Measurements from ENCODE around the gene FOXRED2.
"Not testable (repeated sequence)": the region's sequence is repeated elsewhere in the genome, so short reads cannot be mapped to it uniquely, and the experiment has no call there.

The FOXRED2 gene

GRCh38 chr22:36452250-36452977, 54.4 kb downstream of the FOXRED2 start:
- in situ Hi-C loops (cut with MboI; ENCODE audit: low sequenced_read_pairs), result no loop called here

DNA sequence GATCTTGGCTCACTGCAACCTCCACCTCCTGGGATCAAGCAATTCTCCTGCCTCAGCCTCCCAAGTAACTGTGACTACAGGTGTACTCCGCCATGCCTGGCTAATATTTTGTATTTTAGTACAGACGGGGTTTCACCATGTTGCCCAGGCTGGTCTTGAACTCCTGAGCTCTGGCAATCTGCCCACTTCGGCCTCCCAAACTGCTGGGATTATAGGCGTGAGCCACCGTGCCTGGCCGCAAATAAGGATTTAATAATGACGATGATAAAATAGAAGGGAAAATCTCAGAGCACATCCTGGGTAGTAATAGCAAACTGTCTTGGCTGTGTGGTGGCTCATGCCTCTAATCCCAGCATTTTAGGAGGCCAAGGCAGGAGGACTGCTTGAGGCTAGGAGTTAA, 55.9 kb downstream of the FOXRED2 start:
- in situ Hi-C loops (cut with MboI; ENCODE audit: low sequenced_read_pairs), result not testable (repeated sequence)

DNA sequence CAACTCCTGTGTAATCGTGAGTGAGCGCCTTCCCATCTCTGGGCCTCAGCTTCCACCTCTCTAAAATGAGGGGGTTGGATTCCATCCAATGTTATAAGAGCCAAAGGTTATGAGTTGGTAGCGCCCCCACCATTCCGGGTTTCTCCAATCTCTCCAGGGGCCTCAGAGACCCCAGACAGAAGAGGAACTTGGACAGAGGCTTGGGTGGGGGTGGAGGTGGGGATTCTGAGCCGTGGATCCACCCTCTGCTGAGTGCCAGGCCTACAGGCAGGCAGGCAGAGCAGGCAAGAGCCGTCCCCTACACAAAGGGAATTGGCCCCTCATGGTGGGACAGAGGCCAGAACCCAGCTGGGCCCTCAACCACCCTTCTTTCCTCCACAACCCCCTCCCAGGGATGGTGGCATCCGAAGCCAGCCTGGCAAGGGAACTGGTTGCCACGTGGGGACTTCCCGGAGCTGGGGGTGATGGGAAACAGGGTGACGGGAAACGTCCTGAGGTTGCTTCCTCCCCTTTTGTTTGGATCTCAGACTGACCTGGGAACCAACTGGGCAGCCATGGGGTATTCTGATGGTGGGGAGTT, 57.2 kb downstream of the FOXRED2 start:
- in situ Hi-C loops (cut with MboI; ENCODE audit: low sequenced_read_pairs), result no loop called here

- in situ Hi-C loops (cut with MboI; ENCODE audit: low sequenced_read_pairs), result no loop called here
These were observed 59.2 kb downstream of the FOXRED2 start for GRCh38 chr22:36447632-36448031.

- in situ Hi-C loops (cut with MboI; ENCODE audit: low sequenced_read_pairs), result no loop called here
These were observed 61.6 kb downstream of the FOXRED2 start for GRCh38 chr22:36445158-36445668.

DNA sequence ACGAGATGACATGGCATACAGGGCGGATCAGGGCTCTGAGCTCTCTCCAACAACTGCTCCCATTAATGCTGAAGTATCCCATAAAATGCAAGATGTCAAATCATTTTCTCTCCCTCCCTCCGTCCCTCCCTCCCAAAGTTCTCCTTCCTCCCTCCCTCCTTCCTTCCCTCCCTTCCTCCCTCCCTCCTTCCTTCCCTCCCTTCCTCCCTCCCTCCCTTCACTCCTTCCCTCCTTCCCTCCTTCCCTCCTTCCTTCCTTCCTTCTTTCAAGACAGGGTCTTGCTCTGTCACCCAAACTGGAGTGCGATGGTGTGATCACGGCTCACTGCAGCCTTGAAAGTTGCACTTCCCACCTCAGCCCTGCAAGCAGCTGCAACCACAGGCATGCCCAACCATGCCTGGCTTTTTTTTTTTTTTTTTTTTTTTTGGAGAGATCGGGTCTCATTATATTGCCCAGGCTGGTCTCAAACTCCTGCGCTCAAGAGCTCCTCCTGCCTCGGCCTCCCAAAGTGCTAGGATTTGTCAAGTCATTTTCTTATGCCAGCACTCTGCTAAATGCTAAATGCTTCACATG, 63.6 kb downstream of the FOXRED2 start:
- in situ Hi-C loops (cut with MboI; ENCODE audit: low sequenced_read_pairs), result no loop called here

GRCh38 chr22:36442506-36443197, 64.2 kb downstream of the FOXRED2 start:
- in situ Hi-C loops (cut with MboI; ENCODE audit: low sequenced_read_pairs), result no loop called here

DNA sequence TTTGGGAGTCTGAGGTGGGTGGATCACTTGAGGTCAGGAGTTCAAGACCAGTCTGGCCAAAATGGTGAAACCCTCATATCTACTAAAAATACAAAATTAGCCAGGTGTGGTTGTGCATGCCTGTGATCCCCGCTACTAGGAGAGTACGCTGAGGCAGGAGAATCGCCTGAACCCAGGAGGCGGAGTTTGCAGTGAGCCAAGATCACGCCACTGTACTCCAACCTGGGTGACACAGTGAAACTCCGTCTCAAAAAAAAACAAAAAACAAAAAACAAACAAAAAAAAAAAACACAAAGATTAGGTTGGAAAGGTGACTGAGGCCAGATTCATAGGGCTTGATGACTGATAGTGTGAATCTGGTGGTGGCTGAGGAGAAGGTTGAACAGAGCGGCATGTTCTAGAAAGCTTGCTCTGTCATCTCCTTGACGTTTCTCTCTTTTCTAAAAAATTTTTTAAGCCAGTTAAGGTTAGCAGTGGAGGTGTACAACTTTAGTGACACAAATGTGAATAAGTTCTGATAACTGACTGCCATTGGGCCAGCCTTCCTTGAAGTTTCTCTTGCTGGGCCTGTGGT, 66.3 kb downstream of the FOXRED2 start:
- in situ Hi-C loops (cut with MboI; ENCODE audit: low sequenced_read_pairs), result no loop called here

DNA sequence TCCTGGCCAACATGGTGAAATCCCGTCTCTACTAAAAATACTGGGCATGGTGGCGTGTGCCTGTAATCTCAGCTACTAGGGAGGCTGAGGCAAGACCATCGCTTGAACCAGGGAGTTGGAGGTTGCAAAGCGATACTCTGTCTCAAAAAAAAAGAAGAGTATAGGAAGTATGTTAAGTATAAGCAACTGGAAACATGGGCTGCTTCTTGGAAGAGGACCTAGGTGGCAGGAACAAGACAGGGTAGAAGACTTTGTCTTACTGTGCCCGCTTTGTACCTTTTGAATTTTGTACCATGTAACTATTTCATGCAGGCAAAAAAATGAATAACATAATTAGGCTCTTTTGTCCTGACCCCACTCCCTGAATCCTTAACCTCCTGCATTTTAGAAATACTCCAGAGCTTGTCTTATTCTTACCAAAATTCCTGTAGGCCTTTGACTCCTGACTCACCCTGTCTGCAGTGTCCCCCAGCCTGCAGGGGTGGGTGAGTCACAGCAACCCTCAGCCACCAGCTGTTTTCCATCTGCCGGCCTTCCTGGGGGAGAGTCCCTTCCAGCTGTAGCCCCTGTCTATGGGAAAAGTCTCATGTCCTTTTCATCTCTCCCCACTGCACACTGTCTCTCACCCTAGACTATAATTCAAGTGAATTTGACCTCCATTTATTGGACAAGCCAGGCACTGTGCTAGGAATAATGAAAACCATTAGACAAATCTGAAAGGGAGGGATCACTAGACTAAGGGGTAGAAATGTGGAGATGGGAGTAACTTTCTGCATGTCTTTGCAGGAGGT, 67.2 kb downstream of the FOXRED2 start:
- in situ Hi-C loops (cut with MboI; ENCODE audit: low sequenced_read_pairs), result no loop called here

Measured in HL-60/S4 treated with phorbol 12-myristate 13-acetate at 8.2 ng/mL for 4 days and 3 days (cell line).